ENCODE results near the gene PTOV1.

The PTOV1 gene

GRCh38 chr19:49845414-49845813 is 5.5 kb upstream of the PTOV1 start:
- no peak for DNase-seq

GRCh38 chr19:49846408-49846807 is 4.6 kb upstream of the PTOV1 start:
- DNase-seq: no peak

GRCh38 chr19:49847731-49848696 is 2.9 kb upstream of the PTOV1 start:
- DNase-seq: no peak

GRCh38 chr19:49848938-49849337 is 2.0 kb upstream of the PTOV1 start:
- no peak for DNase-seq

- no peak for DNase-seq
Measured at GRCh38 chr19:49849433-49850220, 1.3 kb upstream of the PTOV1 start.

GRCh38 chr19:49850221-49850486 is 805 bp upstream of the PTOV1 start:
- no peak for DNase-seq

- no peak for DNase-seq
Measured at GRCh38 chr19:49851456-49852259, 699 bp downstream of the PTOV1 start.

- DNase-seq: no peak
Measured at GRCh38 chr19:49852631-49853126, 1.7 kb downstream of the PTOV1 start.

GRCh38 chr19:49853852-49854377 is 3.0 kb downstream of the PTOV1 start:
- no peak for DNase-seq

- DNase-seq: no peak
Measured at GRCh38 chr19:49854378-49855263, 3.7 kb downstream of the PTOV1 start.

GRCh38 chr19:49855277-49855675 is 4.3 kb downstream of the PTOV1 start:
- DNase-seq: no peak

- no peak for DNase-seq
Measured at GRCh38 chr19:49855676-49856573, 5.0 kb downstream of the PTOV1 start.

GRCh38 chr19:49856574-49857021 is 5.6 kb downstream of the PTOV1 start:
- no peak for DNase-seq

GRCh38 chr19:49857061-49857837 is 6.3 kb downstream of the PTOV1 start:
- no peak for DNase-seq

GRCh38 chr19:49857838-49858087 is 6.8 kb downstream of the PTOV1 start:
- no peak for DNase-seq

GRCh38 chr19:49858088-49858985 is 7.4 kb downstream of the PTOV1 start:
- no peak for DNase-seq

- DNase-seq: no peak
Measured at GRCh38 chr19:49859682-49860335, 8.8 kb downstream of the PTOV1 start.

- DNase-seq: no peak
Measured at GRCh38 chr19:49860336-49861102, 9.6 kb downstream of the PTOV1 start.
